ENCODE measurements around the gene NAV2.

DNA sequence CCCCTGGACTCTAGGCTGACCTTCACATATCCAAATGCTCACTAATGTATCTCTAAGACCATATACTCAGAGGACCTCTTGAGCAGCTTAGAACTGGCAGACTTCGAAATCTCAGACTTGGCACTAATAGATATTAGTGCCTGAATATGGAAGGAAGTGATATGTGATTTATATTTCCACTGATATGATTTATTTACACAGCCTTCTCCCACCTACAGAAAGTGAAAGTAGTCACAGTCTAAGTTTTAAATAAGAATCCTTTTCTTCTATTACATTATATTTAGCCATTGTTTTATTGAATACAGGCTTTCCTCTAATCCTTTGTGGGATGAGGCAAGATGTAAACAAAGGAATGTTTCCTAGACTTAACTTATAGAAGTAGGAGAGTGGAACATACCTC is 6.7 kb upstream of the NAV2 start:
- TF ChIP-seq CTCF (IDR thresholded peaks at IDR 0.05) (no peak), POLR2A (IDR thresholded peaks at IDR 0.05) (no peak)
